D721Med (cell line): ENCODE data around the gene AP5M1.
"Not testable (repeated sequence)": the region's sequence is repeated elsewhere in the genome, so short reads cannot be mapped to it uniquely, and the experiment has no call there.

ENCODE experiments used
- DNase-seq: peaks from one replicate; pipeline ENCODE4 v3.0.0; 2011; ENCODE audit warnings: low spot score; ENCODE audit not compliant: insufficient read length
- FAIRE-seq: peaks from 2 replicates; lab custom pipeline; 2011; peaks lifted over from hg19 to GRCh38; lab: Jason Lieb, UNC
- CTCF ChIP-seq: IDR thresholded peaks from 2 replicates; pipeline ENCODE4 v1.5.1; 2012; ENCODE audit warnings: mild to moderate bottlenecking, control low read depth; ENCODE audit not compliant: insufficient read depth; ENCODE audit errors: missing control alignments

The AP5M1 gene, protein sequence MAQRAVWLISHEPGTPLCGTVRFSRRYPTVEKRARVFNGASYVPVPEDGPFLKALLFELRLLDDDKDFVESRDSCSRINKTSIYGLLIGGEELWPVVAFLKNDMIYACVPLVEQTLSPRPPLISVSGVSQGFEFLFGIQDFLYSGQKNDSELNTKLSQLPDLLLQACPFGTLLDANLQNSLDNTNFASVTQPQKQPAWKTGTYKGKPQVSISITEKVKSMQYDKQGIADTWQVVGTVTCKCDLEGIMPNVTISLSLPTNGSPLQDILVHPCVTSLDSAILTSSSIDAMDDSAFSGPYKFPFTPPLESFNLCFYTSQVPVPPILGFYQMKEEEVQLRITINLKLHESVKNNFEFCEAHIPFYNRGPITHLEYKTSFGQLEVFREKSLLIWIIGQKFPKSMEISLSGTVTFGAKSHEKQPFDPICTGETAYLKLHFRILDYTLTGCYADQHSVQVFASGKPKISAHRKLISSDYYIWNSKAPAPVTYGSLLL

DNA sequence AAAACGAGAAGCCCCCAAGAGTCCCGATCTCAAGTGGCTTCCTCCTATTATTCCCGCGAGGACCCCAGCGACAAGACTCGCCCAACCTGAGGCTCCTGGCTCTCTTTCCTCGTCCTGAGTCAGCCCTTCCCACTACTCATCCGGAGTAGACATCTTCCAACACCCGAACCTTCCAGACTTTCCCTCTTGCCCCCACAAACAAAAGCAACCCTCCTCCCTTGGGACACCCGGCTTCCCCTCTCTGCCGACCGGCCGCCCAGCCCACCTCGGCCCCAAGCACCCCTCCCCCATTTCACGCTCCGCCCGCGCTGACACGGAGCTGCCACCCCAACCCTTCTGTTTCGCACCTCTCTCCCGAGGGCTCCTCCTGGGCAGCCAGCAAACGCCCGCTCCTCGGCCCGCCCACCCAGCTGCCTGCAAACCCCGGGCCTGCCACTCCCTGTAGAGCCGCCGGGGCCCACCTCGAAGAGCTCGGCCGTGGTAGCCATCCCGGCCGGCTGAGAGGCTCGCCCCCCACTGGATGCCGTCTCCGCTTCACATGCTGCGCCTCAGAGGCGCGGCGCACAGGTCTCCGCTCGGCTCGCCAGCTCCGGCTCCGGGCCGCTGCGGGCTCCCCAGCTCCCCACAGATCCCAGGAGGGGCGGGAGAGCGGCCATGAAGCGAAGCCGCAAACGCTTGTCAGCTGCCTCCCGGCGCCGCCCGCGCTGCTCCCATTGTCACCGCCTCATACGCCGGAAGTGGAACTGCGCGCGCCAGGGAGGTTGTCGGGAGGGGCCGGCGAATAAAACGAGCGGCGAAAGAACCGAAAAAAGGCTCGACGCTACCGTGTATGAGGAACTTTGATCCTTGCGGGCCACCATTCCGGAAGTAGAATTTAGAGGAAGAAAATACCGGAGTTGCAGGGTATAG, at the start of gene AP5M1, which contains the start of gene EXOC5:
AP5M1 (plus strand) TSS at position 811 of the 909 bp plus-strand sequence. CDS start 344 bp downstream, outside the sequence.
EXOC5 (minus strand) TSS at position 745 of the 909 bp plus-strand sequence; CDS start at position 488, 257 bp downstream.
- FAIRE-seq (no peak), DNase-seq (peak; percentile 36)
- no peak for TF ChIP-seq CTCF

DNA sequence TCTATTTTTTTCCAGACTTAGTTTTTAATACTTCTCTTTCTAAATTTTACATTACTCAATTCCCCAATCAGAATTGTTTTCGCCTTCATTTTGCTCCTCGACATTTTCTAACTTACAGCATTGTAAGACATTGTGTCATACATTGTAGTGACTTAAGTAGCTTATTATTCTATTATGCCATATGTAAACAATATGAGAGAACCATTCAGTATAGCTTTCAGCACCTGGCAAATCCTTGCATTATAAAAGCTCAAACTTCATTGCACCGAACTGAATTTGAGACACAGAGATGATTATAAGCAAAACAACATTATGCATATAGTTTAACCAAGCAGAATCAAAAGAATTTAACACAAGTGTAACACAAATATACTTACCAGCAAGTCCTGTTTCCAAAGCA, 46.8 kb upstream of the AP5M1 start:
- FAIRE-seq (peak; percentile 68), DNase-seq (no peak)
- TF ChIP-seq CTCF, result no peak

- FAIRE-seq (no peak), DNase-seq (no peak)
- TF ChIP-seq CTCF, result no peak
These were observed 41.7 kb upstream of the AP5M1 start for GRCh38 chr14:57227083-57227482.

- FAIRE-seq, DNase-seq: not testable (repeated sequence)
These were observed 40.5 kb upstream of the AP5M1 start for GRCh38 chr14:57228320-57228719.

- TF ChIP-seq CTCF, result no peak
- peak; percentile 16 for FAIRE-seq
- DNase-seq, result no peak
These were observed 36.8 kb upstream of the AP5M1 start for GRCh38 chr14:57232006-57232405.

DNA sequence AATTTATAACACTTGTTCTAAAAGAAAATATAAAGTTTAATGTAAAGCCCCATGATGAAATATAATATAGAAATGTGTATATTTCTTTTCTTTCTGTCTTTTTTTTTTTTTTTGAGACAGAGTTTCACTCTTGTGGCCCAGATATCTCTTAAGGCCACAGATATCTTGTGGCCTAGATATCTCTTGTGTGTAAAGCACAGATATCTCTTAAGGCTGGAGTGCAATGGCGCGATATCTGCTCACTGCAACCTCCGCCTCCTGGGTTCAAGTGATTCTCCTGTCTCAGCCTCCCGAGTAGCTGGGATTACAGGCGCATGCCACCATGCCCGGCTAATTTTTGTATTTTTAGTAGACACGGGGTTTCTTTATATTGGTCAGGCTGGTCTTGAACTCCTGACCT, 28.7 kb upstream of the AP5M1 start:
- DNase-seq, FAIRE-seq: not testable (repeated sequence)

DNA sequence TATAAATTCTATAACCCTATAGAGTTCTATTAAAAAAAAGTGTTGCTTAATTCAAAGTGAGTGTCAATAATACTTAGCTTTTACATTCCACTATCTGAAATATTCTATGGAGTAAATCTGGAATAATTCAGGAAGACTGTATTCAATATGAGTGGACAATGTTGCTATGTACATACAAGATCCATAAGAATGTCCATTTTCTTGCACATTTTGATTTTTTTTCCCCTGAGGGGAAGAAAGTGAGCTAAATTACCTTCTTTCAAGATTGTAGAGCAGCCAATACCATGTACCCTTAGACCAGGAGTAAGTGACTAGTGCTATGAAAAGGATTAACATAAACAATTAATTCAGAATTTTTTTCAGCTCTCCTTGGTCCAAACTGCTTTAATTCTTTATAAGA, 25.5 kb upstream of the AP5M1 start:
- no peak for TF ChIP-seq CTCF
- DNase-seq (no peak), FAIRE-seq (no peak)
